ENCODE measurements around the gene DHCR24. TPM values are rescaled to one million over a fixed set of nuclear protein-coding genes. Genes with fewer than 3 reads are reported as not detected.

DHCR24 gene
- total RNA-seq, 2 experiments from 2014 or later = 59.5 to 64.7 TPM

DNA sequence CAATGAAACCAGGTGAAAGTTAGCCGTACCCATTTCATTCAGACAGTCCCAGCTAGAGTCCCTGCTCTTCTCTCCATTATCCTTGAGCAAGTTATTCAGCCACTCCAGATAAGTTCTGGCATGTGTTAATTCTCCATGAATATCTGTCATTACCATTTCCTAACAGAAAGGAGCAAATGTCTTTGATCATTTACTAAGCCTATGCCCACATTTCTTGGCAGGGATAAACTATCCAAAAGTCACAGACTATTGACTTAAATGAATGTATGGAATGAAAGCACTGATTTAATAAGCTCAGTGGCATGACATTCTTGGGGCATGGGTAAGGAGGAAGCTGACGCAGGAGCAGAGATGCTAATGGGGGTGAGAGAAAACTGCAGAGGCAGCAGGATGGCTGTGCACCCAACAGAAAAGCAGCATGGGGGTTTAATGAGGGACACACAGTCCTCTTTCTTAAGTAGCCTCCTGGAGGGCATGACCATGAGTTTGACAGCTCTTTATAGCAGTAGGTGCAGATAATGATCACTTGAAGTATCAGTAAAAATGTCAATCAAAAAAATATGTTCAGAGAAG is 17.6 kb upstream of the DHCR24 start:
- intact Hi-C loops (cut with micrococcal nuclease) = no loop called here
- DNase-seq (no peak), ATAC-seq (no peak)
- Mint-ChIP-seq H3K27me3 (no peaks in the 10 kb centered on the region), H3K36me3 (ENCODE audit: low read depth) (no peaks in the 10 kb centered on the region), H3K9me3 (no peaks in the 10 kb centered on the region), H3K4me3 (no peak overlapping the region), H3K4me1 (ENCODE audit: low read depth) (no peaks in the 10 kb centered on the region), H3K27ac (no peak overlapping the region)
- ChIA-PET POLR2A (no interaction called here), CTCF (interaction anchor here (0.7 kb wide), 1 partner anchor 21 kb away, joined by 3 read pairs; no protein-coding TSS in a partner anchor)
- TF ChIP-seq, protein P1, sequence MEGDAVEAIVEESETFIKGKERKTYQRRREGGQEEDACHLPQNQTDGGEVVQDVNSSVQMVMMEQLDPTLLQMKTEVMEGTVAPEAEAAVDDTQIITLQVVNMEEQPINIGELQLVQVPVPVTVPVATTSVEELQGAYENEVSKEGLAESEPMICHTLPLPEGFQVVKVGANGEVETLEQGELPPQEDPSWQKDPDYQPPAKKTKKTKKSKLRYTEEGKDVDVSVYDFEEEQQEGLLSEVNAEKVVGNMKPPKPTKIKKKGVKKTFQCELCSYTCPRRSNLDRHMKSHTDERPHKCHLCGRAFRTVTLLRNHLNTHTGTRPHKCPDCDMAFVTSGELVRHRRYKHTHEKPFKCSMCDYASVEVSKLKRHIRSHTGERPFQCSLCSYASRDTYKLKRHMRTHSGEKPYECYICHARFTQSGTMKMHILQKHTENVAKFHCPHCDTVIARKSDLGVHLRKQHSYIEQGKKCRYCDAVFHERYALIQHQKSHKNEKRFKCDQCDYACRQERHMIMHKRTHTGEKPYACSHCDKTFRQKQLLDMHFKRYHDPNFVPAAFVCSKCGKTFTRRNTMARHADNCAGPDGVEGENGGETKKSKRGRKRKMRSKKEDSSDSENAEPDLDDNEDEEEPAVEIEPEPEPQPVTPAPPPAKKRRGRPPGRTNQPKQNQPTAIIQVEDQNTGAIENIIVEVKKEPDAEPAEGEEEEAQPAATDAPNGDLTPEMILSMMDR (IDR thresholded peaks at IDR 0.05) = no peak

DNA sequence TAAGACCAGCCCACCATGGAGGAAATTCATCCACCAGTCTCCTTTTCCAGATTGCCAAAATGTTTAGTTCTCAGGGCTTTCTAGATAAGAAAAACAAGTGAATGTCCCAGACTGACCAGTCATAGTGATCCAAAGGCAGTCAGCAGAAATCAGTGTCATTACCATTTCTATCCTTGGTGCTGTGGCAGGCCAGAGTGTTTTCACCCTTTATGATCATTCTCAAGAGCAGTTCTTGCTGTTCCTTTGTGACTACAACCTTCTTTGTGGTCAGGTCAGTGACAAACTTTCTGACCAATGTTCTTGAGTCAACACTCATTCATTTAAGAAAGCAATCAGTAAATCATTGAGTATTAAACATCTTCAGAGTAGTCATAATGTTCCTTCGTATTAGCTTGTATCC is 7.3 kb upstream of the DHCR24 start:
- H3K4me3 Mint-ChIP-seq = no peak overlapping the region
- H3K27me3 Mint-ChIP-seq = peaks cover 4% of the 10 kb centered on the region
- ChIA-PET CTCF (interaction anchor here (1.9 kb wide), 1 partner anchor 51 kb away, joined by 5 read pairs; no protein-coding TSS in a partner anchor), POLR2A (no interaction called here)
- DNase-seq (no peak), ATAC-seq (no peak)
- intact Hi-C loops (cut with micrococcal nuclease) = no loop called here
- H3K9me3 Mint-ChIP-seq = no peaks in the 10 kb centered on the region
- H3K4me1 Mint-ChIP-seq (ENCODE audit: low read depth) = no peaks in the 10 kb centered on the region
- H3K36me3 Mint-ChIP-seq (ENCODE audit: low read depth) = no peaks in the 10 kb centered on the region
- H3K27ac Mint-ChIP-seq = no peak overlapping the region
- TF ChIP-seq, protein P1 (IDR thresholded peaks at IDR 0.05) = no peak

DNA sequence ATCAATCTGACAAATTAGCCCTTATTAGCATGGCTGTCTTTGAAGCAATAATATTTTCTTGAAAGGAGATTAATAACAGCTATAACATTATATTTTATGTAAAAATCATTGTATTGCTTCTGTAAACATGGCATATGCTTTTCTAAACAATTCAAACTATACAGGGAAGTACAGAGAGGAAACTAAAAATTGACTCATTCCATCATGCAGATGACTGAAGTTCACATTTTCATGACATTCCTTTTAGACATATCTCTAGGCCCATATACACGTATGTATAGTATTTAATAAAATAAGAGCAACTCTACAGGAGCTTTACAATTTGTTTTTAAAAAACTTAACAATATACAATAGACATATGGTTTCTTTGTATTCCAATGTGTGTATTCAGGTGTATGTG is 5.6 kb upstream of the DHCR24 start:
- no peak for ATAC-seq
- TF ChIP-seq, protein P1 (IDR thresholded peaks at IDR 0.05) = no peak
- no peak for DNase-seq
- intact Hi-C loops (cut with micrococcal nuclease) = no loop called here
- peaks cover 5% of the 10 kb centered on the region for H3K4me1 Mint-ChIP-seq (ENCODE audit: low read depth)
- peaks cover 10% of the 10 kb centered on the region for H3K27me3 Mint-ChIP-seq
- no peaks in the 10 kb centered on the region for H3K9me3 Mint-ChIP-seq
- H3K4me3 Mint-ChIP-seq = no peak overlapping the region
- ChIA-PET POLR2A (no interaction called here), CTCF (interaction anchor here (0.8 to 1.9 kb wide), 3 partner anchors 52 to 104 kb away, joined by 3 to 5 read pairs (median 4); no protein-coding TSS in a partner anchor)
- H3K27ac Mint-ChIP-seq = no peak overlapping the region
- H3K36me3 Mint-ChIP-seq (ENCODE audit: low read depth) = no peaks in the 10 kb centered on the region

DNA sequence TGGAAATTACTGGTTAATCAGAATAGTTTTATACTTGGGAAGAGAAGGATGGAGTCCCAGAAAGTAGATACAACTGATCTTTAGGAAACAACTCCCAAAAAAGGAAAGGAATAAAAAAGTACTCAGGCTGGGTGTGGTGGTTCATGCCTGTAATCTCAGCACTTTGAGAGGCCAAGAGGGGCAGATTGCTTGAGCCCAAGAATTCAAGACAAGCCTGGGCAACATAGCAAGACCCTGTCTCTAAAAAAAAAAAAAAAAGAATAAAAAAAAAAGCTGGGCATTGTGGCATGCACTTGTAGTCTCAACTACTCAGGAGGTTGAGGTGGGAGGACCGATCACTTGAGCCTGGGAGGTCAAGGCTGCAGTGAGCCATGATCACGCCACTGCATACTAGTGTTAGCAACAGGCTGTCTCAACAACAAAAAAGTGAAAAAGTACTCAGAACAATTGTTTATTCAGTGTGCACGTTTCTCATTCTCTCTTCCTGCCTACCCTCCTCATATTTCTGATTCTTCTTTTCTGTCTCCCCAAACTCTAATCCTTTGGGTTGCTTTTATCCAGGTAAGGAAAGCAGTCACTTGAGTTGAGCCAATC is 2.2 kb upstream of the DHCR24 start:
- CTCF ChIA-PET = interaction anchor here (1.3 to 1.4 kb wide), 2 partner anchors 17 to 56 kb away, joined by 4 read pairs; no protein-coding TSS in a partner anchor
- Mint-ChIP-seq H3K36me3 (ENCODE audit: low read depth) (peaks cover 9% of the 10 kb centered on the region), H3K4me1 (ENCODE audit: low read depth) (peaks cover 25% of the 10 kb centered on the region), H3K27ac (no peak overlapping the region), H3K27me3 (peaks cover 10% of the 10 kb centered on the region), H3K9me3 (no peaks in the 10 kb centered on the region), H3K4me3 (no peak overlapping the region)
- ATAC-seq = no peak
- intact Hi-C loops (cut with micrococcal nuclease) = no loop called here
- TF ChIP-seq, protein P1 (IDR thresholded peaks at IDR 0.05) = no peak
- DNase-seq = no peak
- POLR2A ChIA-PET = no interaction called here

DNA sequence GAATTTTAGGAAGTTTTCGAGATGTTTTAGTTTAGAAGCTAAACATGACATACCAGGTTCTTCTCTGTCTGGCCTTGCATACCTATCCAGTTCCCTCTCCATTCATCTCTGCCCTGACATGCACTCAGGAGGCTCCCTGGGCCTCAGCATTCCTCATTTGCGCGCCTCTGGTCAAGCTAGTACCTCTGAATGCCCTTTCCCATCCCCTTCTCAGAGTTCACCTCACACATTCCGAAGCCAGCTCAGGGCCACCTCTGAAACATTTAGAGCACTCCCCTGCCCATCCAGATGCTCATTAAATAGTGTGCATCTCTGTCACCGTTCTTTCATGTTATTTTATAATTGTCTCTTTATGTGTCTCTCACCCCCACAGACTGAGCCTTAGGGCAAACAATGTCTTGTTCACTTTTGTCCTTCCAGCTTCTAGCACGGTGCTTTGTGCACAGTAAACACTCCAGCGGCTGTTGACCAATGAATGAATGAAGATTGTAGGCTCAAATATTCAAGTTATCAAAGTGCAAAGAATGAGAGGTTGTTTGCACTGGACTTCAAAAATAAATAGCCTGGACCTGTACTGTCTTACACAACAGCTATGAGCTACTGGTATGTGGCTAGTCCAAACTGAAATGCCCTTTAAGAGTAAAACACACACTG is 1.2 kb upstream of the DHCR24 start:
- H3K27ac Mint-ChIP-seq = no peak overlapping the region
- intact Hi-C loops (cut with micrococcal nuclease) = no loop called here
- CTCF ChIA-PET = interaction anchor here (1.4 to 2.4 kb wide), 2 partner anchors 16 to 57 kb away, joined by 4 to 8 read pairs; no protein-coding TSS in a partner anchor

More for the DNA sequence above, 1.2 kb upstream of the DHCR24 start:
- Mint-ChIP-seq H3K27me3 (peaks cover 10% of the 10 kb centered on the region), H3K4me1 (ENCODE audit: low read depth) (peaks cover 35% of the 10 kb centered on the region), H3K4me3 (peak overlapping the region; percentile 89), H3K9me3 (no peaks in the 10 kb centered on the region), H3K36me3 (ENCODE audit: low read depth) (peaks cover 19% of the 10 kb centered on the region)
- DNase-seq (no peak), ATAC-seq (no peak)
- POLR2A ChIA-PET = interaction anchor here (1.4 to 2.3 kb wide), 2 partner anchors 12 to 15 kb away, joined by 5 to 9 read pairs; no protein-coding TSS in a partner anchor
- TF ChIP-seq, protein P1 (IDR thresholded peaks at IDR 0.05) = no peak

All from activated CD8-positive, alpha-beta T cell treated with anti-CD3 and anti-CD28 coated beads for 36 hours (primary cell).